Testis (tissue), 3 donors: ENCODE data around the gene COX6B2. TPM values are rescaled to one million over a fixed set of nuclear protein-coding genes. Genes with fewer than 3 reads are reported as not detected.

Experiments used
- DNase-seq: peaks from one replicate; pipeline ENCODE4 v3.0.0-alpha.2; 2019
- H3K27ac ChIP-seq, 2 donors: fragments of 200-600 bp; sonication (generic); one replicate each; pipeline ENCODE4 v1.5.1; 2019
- H3K27me3 ChIP-seq: fragments of 200-600 bp; sonication (generic); one replicate; pipeline ENCODE4 v1.5.1; 2019
- H3K36me3 ChIP-seq: fragments of 200-600 bp; sonication (generic); one replicate; pipeline ENCODE4 v1.5.1; 2017; ENCODE audit warnings: low read depth; ENCODE audit errors: missing control alignments
- H3K4me1 ChIP-seq: fragments of 200-600 bp; sonication (generic); one replicate; pipeline ENCODE4 v1.5.1; 2019
- H3K4me3 ChIP-seq, 2 donors: fragments of 200-600 bp; sonication (generic); one replicate each; pipeline ENCODE4 v1.5.1; 2017 to 2019
- H3K9me3 ChIP-seq: fragments of 200-600 bp; sonication (generic); one replicate; pipeline ENCODE4 v1.5.1; 2017
- POLR2A ChIP-seq: fragments of 450-650 bp; IDR thresholded peaks from one replicate; pipeline ENCODE4 v1.6.1; 2017; ENCODE audit warnings: antibody characterized with exemption, mild to moderate bottlenecking, moderate library complexity
- WGBS, 2 donors: methylation state at CpG; one replicate each; pipeline ENCODE4 v1.1.5; 2018; 5-methylcytosine and 5-hydroxymethylcytosine counted together
- intact Hi-C: fragments of 100-400 bp; cut with DNase I; formaldehyde crosslinking; loops from one replicate; pipeline ENCODE4 v1.15.1; 2023; ENCODE audit warnings: low total_unique reads
- polyA plus RNA-seq: library from polyadenylated mRNA; stranded (reverse); fragments of 350-450 nt; fragmentation: Illumina TruSeq; extraction: RNeasy Lipid Tissue Mini Kit (QIAGEN cat#74804); gene quantifications from one replicate; pipeline ENCODE4 v1.2.3, GENCODE V29; 2014; ENCODE audit warnings: low read depth, low replicate concordance; ENCODE audit not compliant: insufficient read depth
- total RNA-seq, 2 donors: library from RNA; depleted of rRNA; stranded (reverse); fragments of >200 nt; gene quantifications; one replicate each; pipeline ENCODE4 v1.2.3, GENCODE V29; 2016
- TF ChIP-seq, protein P1 (sequence below), 3 experiments: fragments of 450-650 bp in 2 of 3; fragments of 200-600 bp in 1 of 3; sonication (generic) in 1 of 3; IDR thresholded peaks; one replicate each; pipeline ENCODE4 v1.5.1; 2016 to 2019; ENCODE audit warnings: antibody characterized with exemption in 3 of 3, mild to moderate bottlenecking in 2 of 3, moderate library complexity in 1 of 3

COX6B2 gene
- total and polyA plus RNA-seq, 3 donors from 2014 or later, result 27.9 to 171 (median 47.5) TPM

DNA sequence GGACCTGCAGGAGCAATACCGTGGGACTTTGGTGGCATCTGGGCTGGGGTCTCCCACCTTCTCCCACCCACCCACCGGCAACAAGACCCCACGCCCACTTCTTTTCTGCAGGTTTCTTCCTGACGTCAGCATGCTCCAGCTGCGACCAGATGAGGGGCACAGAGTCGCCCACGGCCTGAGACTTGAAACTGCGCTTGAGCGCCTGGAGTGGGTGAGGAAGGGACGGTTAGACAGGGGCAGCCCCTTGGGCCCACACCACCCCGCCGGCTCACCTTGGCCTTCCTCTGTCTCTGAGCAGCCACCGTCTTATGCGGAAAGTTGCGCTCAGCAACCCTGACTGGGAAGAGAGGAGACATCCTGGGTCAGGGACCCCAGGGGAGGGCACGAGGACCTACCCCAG lies 6.4 kb upstream of the COX6B2 start:
- Histone ChIP-seq H3K27me3 (no peaks in the 10 kb centered on the region), H3K4me3 (no peak overlapping the region), H3K36me3 (no peaks in the 10 kb centered on the region), H3K4me1 (no peaks in the 10 kb centered on the region), H3K9me3 (no peaks in the 10 kb centered on the region), H3K27ac (no peak overlapping the region)
- intact Hi-C loops, result no loop called here
- 84 to 94% methylated on average over 8 to 16 of the region's 16 CpGs for WGBS, 2 donors
- TF ChIP-seq, protein P1, sequence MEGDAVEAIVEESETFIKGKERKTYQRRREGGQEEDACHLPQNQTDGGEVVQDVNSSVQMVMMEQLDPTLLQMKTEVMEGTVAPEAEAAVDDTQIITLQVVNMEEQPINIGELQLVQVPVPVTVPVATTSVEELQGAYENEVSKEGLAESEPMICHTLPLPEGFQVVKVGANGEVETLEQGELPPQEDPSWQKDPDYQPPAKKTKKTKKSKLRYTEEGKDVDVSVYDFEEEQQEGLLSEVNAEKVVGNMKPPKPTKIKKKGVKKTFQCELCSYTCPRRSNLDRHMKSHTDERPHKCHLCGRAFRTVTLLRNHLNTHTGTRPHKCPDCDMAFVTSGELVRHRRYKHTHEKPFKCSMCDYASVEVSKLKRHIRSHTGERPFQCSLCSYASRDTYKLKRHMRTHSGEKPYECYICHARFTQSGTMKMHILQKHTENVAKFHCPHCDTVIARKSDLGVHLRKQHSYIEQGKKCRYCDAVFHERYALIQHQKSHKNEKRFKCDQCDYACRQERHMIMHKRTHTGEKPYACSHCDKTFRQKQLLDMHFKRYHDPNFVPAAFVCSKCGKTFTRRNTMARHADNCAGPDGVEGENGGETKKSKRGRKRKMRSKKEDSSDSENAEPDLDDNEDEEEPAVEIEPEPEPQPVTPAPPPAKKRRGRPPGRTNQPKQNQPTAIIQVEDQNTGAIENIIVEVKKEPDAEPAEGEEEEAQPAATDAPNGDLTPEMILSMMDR (IDR thresholded peaks at IDR 0.05), result no peak
- no peak for TF ChIP-seq POLR2A
- DNase-seq, result no peak

DNA sequence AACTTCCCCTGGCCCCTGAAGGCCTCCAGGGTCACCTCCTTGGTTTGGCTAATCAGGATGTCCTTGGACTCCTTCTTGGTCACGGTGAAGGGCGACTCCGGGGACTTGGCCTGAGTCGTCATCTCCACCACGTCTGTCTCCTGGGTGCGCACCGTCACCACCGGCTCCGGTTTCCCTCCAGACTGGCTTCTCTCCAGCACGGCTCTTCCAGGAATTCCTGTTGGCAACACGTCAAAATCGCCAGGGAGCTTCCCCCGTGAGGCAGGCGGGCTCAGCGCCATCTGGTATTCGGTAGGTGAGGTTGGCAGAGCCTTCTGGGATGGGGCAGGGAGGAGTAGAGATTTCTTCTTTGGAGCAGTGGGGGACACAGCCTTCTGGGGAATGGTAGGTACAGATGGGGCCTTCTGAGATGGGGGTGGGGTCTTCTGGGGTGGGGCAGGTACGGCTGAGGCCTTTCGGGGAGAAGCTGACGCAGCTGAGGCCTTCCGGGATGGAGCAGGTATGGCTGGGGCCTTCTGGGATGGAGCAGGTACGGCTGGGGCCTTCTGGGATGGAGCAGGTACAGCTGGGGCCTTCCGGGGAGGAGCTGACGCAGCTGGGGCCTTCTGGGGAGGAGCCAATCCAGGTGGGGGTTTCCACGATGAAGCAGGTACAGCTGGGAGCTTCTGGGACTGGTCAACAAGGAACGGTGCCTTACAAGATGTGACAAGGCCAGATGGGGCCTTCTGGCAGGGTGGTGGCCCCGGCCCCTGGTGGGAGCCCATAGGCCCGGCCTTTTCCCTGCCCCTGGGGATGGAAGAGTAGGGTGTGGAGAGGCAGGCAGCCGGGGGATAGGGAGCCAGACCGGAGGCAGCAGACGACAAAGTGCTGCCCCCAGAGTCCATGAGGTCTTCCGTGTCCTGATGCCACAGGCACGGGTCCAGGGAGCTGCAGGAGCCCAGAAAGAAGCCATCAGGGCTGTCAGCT lies 4.7 kb upstream of the COX6B2 start:
- Histone ChIP-seq H3K27ac (no peak overlapping the region), H3K36me3 (no peaks in the 10 kb centered on the region), H3K4me3 (no peak overlapping the region), H3K9me3 (no peaks in the 10 kb centered on the region), H3K4me1 (peaks cover 1% of the 10 kb centered on the region), H3K27me3 (no peaks in the 10 kb centered on the region)
- intact Hi-C loops, result no loop called here
- 76 to 79% methylated on average over 29 to 32 of the region's 32 CpGs for WGBS, 2 donors
- DNase-seq, result no peak
- TF ChIP-seq, protein P1 (IDR thresholded peaks at IDR 0.05), result no peak
- TF ChIP-seq POLR2A, result no peak

DNA sequence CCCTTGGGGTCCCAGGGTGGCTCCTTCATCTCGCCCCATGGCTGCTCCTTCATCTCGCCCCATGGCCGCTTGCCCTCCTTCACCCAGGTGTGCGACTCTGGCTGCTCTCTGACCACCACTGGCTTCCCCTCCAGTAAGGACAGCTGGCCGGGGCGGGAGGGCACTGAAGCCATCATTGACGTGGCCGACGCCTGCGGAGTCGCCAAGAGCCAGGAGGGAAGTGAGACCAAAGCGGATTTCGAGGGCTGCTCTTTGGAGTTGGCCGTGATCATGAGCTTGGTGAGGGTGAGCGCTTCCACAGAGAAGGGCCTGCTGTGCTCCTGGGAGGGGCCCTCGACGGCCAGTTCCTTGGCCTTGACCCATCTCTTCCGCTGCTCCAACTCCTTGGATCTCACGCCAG lies 4.0 kb upstream of the COX6B2 start:
- no peak for DNase-seq
- TF ChIP-seq, protein P1 (IDR thresholded peaks at IDR 0.05), result no peak
- no peak for TF ChIP-seq POLR2A
- intact Hi-C loops, result no loop called here
- Histone ChIP-seq H3K4me3 (no peak overlapping the region), H3K4me1 (peaks cover 8% of the 10 kb centered on the region), H3K27ac (no peak overlapping the region), H3K9me3 (no peaks in the 10 kb centered on the region), H3K27me3 (no peaks in the 10 kb centered on the region), H3K36me3 (no peaks in the 10 kb centered on the region)
- WGBS, 2 donors, result 51 to 85% methylated on average over 3 to 19 of the region's 19 CpGs

DNA sequence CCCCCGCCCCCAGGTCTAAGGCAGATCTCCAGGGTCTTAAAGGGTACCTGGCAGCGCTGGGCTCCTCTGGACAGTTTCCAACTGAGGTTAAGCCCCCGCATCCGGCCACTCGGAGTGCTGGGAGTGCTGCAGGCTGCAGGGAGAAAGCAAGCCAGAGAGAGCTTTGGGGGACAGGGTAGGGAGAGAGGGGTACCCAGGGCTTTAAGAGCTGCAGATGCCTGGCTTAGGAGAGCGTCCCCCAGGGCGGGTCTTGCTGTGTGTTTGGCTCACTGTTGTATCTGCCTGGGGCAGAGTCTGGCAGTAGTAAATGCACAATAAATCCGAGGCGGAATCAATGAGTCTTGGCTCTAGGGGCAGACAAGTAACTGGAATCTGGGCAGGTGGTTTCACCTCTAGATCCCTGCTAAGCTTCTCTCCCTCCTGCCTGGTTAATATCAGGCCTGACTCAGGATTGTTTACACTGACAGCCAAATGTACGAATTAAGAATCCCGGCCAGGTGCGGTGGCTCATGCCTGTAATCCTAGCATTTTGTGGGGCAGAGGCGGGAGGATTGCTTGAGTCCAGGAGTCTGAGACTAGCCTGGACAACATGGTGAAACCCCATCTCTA lies 798 bp upstream of the COX6B2 start:
- Histone ChIP-seq H3K4me1 (peaks cover 8% of the 10 kb centered on the region), H3K4me3 (no peak overlapping the region), H3K36me3 (no peaks in the 10 kb centered on the region), H3K9me3 (no peaks in the 10 kb centered on the region), H3K27me3 (no peaks in the 10 kb centered on the region), H3K27ac (no peak overlapping the region)
- no peak for TF ChIP-seq POLR2A
- TF ChIP-seq, protein P1 (IDR thresholded peaks at IDR 0.05), result no peak
- 18 to 30% methylated on average over 5 to 13 of the region's 13 CpGs for WGBS, 2 donors
- intact Hi-C loops, result no loop called here
- no peak for DNase-seq
